ENCODE measurements around the gene FEZ2.

FEZ2 gene

GRCh38 chr2:36587101-36587500 lies 10.9 kb downstream of the FEZ2 start:
- no peak for DNase-seq (ENCODE audit: low read depth)

GRCh38 chr2:36586672-36587071 lies 11.3 kb downstream of the FEZ2 start:
- DNase-seq (ENCODE audit: low read depth): no peak

- DNase-seq (ENCODE audit: low read depth): no peak
These were observed 13.7 kb downstream of the FEZ2 start for GRCh38 chr2:36584148-36584794.

- DNase-seq (ENCODE audit: low read depth): no peak
These were observed 15.0 kb downstream of the FEZ2 start for GRCh38 chr2:36582951-36583350.

GRCh38 chr2:36582538-36582937 lies 15.4 kb downstream of the FEZ2 start:
- DNase-seq (ENCODE audit: low read depth): no peak

GRCh38 chr2:36579297-36579664 lies 18.7 kb downstream of the FEZ2 start:
- DNase-seq (ENCODE audit: low read depth): no peak

GRCh38 chr2:36578343-36579296 lies 19.3 kb downstream of the FEZ2 start:
- DNase-seq (ENCODE audit: low read depth): no peak

- no peak for DNase-seq (ENCODE audit: low read depth)
These were observed 20.1 kb downstream of the FEZ2 start for GRCh38 chr2:36577884-36578283.

- no peak for DNase-seq (ENCODE audit: low read depth)
These were observed 23.4 kb downstream of the FEZ2 start for GRCh38 chr2:36574560-36574959.

- DNase-seq (ENCODE audit: low read depth): no peak
These were observed 24.8 kb downstream of the FEZ2 start for GRCh38 chr2:36573165-36573564.

- no peak for DNase-seq (ENCODE audit: low read depth)
These were observed 25.3 kb downstream of the FEZ2 start for GRCh38 chr2:36572719-36573059.

- no peak for DNase-seq (ENCODE audit: low read depth)
These were observed 25.8 kb downstream of the FEZ2 start for GRCh38 chr2:36572054-36572718.

GRCh38 chr2:36570416-36570815 lies 27.6 kb downstream of the FEZ2 start:
- no peak for DNase-seq (ENCODE audit: low read depth)

GRCh38 chr2:36569267-36569856 lies 28.6 kb downstream of the FEZ2 start:
- DNase-seq (ENCODE audit: low read depth): no peak

- no peak for DNase-seq (ENCODE audit: low read depth)
These were observed 29.3 kb downstream of the FEZ2 start for GRCh38 chr2:36568516-36569246.

GRCh38 chr2:36567711-36568408 lies 30.1 kb downstream of the FEZ2 start:
- DNase-seq (ENCODE audit: low read depth): no peak

- DNase-seq (ENCODE audit: low read depth): no peak
These were observed 31.1 kb downstream of the FEZ2 start for GRCh38 chr2:36566887-36567286.

- DNase-seq (ENCODE audit: low read depth): no peak
These were observed 32.3 kb downstream of the FEZ2 start for GRCh38 chr2:36565712-36566111.

GRCh38 chr2:36564377-36564930 lies 33.5 kb downstream of the FEZ2 start:
- no peak for DNase-seq (ENCODE audit: low read depth)

- DNase-seq (ENCODE audit: low read depth): no peak
These were observed 34.9 kb downstream of the FEZ2 start for GRCh38 chr2:36562973-36563532.

- no peak for DNase-seq (ENCODE audit: low read depth)
These were observed 35.7 kb downstream of the FEZ2 start for GRCh38 chr2:36562240-36562639.
